NCI-H2227 treated with DMSO at 0.1 percent for 48 hours (cell line): ENCODE results near the gene SUGCT.
"Not testable (repeated sequence)": the region's sequence is repeated elsewhere in the genome, so short reads cannot be mapped to it uniquely, and the experiment has no call there.

Source experiments
- DNase-seq: peaks from one replicate; lab custom pipeline; 2025; lab: John Stamatoyannopoulos, UW

The SUGCT gene

GRCh38 chr7:40202851-40203250 lies 68.0 kb downstream of the SUGCT start:
- DNase-seq, result no peak

DNA sequence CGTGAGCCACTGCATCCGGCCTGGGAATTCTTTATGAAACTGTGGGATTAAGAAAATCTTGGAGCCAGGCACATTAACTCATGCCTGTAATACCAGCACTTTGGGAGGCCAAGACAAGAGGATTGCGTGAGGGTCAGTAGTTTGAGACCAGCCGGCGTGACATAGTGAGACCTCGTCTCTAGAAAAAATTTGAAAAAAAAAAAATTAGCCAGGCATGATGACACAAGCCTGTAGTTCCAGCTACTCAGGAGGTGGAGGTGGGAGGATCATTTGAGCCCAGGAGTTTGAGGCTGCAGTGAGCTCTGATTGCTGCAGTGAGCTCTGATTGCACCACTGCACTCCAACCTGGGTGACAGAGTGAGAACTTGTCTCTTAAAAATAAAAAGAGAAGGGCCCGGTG lies 69.8 kb downstream of the SUGCT start:
- DNase-seq, result no peak

DNA sequence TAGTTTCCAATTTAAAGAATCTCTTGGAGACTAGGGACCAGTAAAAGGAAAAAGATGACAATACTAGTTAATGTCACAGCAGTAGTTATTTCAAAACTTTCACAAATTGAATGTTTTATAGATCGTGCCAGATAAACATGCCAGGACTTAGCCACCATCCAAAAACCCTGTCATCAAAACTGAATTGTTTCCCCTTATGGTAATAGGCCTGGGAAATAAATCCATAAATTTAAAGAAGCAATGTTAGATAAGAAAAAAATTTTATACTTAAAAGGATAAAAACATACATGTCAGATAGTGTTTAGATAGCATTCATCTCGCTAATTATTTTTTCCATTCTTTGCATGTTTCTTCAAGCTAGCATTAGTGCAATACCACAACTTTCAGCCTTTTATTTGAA lies 71.2 kb downstream of the SUGCT start:
- no peak for DNase-seq

- no peak for DNase-seq
Observed at GRCh38 chr7:40211276-40212003, 76.6 kb downstream of the SUGCT start.

- no peak for DNase-seq
Observed at GRCh38 chr7:40213291-40213690, 78.5 kb downstream of the SUGCT start.

GRCh38 chr7:40213856-40214255 lies 79.1 kb downstream of the SUGCT start:
- DNase-seq, result no peak

DNA sequence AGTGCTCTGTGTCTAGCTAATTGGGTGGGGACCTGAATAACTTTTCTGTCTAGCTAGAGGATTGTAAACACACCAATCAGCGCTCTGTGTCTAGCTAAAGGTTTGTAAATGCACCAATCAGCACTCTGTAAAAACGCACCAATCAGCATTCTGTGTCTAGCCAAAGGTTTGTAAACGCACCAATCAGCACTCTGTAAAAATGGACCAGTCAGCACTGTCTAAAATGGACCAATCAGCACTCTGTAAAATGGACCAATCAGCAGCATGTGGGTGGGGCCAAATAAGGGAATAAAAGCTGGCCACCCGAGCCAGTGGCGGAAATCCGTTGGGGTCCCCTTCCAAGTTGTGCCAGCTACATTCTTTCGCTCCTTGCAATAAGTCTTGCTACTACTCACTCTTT lies 83.8 kb downstream of the SUGCT start:
- not testable (repeated sequence) for DNase-seq

GRCh38 chr7:40219917-40220316 lies 85.1 kb downstream of the SUGCT start:
- DNase-seq, result no peak

DNA sequence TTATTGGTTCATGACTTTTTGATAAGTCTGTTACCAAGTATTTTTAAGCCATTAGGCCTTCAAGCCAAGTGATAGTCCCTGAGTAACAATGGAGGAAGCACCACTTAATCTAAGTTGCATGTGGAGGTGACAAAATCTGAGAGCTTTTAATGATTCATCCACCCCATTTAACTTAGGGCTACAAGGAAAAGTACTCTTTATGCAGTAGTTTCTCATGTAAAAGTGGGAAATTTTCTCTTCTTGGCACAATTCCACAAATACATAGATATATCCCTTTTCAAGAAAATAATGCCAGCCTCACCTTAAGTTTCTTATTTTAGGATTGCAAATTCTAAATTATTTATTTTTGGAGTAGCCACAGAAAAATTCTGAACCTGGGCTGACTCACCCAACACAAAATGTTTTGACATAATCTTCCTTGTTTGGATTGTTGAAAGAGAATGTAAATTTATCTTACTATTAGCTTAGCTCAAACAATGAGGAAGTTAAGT lies 85.7 kb downstream of the SUGCT start:
- DNase-seq, result no peak

DNA sequence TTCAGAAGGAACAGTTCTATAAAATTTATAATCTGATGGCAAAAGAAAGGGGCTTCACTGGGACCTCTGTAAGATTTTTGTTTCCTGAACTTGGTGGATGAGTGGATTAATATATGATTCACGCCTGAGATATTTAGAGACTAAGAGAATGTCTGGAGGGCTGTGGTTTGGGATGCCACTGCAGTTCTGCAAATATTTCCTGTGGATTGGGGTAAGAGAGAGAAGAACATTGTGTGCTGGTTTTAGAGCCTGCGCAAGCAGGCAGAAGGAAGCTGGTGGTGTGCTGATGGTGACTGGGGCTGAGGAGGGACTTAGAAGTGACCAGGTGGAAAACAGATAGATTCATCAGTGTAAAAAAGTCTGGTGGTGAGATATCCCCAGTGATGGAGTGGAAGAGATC lies 87.0 kb downstream of the SUGCT start:
- no peak for DNase-seq

GRCh38 chr7:40223451-40224127 lies 88.8 kb downstream of the SUGCT start:
- DNase-seq, result no peak

- no peak for DNase-seq
Observed at GRCh38 chr7:40230101-40230500, 95.3 kb downstream of the SUGCT start.

GRCh38 chr7:40231796-40232195 lies 97.0 kb downstream of the SUGCT start:
- no peak for DNase-seq

- DNase-seq, result peak; percentile 10
Observed at GRCh38 chr7:40232242-40232893, 97.6 kb downstream of the SUGCT start.

DNA sequence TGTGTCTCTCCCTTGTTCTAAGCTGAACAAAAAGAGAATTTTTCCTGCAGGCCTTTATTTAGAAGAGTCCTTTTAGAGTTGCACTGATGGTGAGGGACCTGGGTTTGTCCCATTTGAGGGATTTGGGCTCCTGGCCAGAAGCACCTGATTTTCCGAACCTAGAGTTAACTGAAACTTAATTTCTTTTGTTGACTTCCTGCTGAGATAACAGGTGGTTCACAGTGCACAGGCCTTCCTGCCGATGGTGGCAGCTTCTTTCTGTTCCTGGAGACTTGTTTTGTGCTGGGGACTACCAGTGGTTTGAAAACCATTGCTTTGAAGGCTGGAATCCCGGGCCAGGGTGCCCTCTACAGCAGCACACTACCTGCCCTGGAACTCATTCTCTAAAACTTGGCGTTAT lies 99.2 kb downstream of the SUGCT start:
- DNase-seq, result no peak

GRCh38 chr7:40234666-40235065 lies 99.9 kb downstream of the SUGCT start:
- DNase-seq, result no peak

- DNase-seq, result no peak
Observed at GRCh38 chr7:40237731-40238130, 102.9 kb downstream of the SUGCT start.

DNA sequence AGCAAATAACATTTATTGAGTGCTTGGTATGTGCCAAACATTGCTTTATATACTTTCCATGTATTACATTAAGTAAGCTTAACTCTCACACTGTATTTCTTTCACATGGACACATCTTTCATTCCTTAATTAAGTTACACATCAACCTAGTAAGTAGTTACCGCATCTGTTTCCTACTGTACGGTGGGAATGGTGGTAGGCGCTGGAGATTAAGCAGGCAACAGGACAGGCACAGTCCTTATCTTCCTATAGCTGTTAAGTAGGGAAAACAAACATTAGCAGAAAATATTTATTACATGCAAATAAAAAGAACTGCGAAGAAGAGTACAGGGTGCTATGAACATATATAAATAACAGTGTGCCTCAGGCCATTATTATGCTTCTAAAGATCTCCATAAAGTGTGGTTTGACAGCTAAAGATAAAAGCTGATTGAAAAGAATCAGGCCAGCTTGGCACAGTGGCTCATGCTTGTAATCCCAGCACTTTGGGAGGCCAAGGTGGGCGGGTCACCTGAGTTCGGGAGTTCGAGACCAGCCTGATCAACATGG lies 105.0 kb downstream of the SUGCT start:
- DNase-seq, result no peak

DNA sequence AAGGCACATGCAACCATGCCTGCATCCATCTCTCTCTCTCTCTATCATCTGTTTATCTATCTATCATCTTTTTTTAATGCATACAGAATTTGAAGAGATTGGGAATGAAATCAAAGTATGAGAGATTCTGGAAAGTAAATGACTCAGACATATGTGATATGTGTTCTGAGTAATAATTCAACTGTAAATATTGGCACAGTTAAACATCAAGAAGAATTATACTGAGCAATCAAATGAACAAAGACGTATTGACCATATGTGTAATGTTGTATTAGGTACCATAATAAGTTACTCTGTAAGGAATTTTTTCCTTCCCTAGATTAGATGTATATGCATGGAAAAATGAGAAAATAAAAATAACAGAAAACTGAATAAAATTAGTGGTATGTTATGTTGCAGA lies 108.3 kb downstream of the SUGCT start:
- no peak for DNase-seq

DNA sequence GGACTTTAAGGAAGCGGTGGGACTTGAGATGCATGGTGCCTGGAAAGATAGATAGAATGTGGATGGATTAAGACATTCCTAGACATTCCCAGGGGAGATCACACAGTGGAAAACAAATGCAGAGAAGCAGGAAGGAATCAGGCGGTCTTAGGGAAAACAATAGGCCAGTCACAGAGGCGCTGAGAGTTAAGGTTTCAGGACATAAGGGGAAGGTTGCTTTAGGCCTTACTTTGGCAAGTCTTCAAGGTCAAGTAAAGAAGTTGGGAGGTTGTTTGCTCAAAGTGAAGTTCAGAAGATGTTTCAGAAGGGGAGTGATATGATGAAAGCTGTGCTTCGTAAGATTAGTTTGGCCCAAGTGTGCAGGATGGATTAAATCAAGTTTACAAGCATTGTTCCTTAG lies 109.4 kb downstream of the SUGCT start:
- no peak for DNase-seq

DNA sequence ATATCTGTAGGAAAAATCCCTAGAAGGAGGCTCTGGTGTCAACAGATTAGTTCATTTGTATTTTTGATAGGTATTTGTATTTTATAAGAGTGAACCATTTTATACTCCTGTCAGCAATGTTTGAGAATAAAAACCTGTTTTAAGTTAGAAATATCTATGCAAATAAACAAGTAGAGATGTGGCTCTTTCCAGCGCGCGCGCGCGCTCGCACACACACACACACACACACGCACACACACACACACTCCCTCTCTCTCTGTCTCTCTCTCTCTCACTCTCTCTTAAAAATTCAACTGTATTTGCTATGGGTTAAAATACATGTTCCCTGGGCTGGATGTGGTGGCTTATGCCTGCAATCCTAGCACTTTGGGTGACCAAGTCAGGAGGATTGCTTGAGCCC lies 113.9 kb downstream of the SUGCT start:
- no peak for DNase-seq

DNA sequence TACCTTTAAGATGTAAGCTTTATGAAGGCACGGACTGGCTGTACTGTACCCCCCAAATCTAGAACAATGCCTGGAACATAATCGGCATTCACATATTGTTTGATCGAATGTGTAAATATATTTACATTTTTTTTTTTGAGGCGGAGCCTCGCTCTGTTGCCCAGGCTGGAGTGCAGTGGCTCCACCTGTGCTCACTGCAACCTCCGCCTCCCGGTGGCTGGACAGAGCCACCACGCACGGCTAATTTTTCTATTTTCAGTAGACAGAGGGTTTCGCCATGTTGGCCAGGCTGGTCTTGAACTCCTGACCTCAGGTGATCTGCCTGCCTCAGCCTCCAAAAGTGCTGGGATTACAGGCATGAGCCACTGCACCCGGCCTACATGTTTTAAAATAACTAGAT lies 118.6 kb downstream of the SUGCT start:
- not testable (repeated sequence) for DNase-seq
